HCT116 (cell line): Measurements from ENCODE around the gene PLP1. TPM values are rescaled to one million over a fixed set of nuclear protein-coding genes. Genes with fewer than 3 reads are reported as not detected.
"Not testable (repeated sequence)": the region's sequence is repeated elsewhere in the genome, so short reads cannot be mapped to it uniquely, and the experiment has no call there.

Experiments
- ATAC-seq: fragments of 200-7000 bp; cut with Tn5 transposase; 2 replicates; pipeline ENCODE4 v1.9.1; 2020; ENCODE audit warnings: mild to moderate bottlenecking, moderate library complexity
- BruUV-seq: library from RNA; stranded (reverse); fragments of 400-500 nt; replicated peaks from 2 replicates; lab custom pipeline; 2021; lab: Mats Ljungman, UMichigan
- CTCF ChIA-PET: fragments of 300-600 bp; sonication (Branson Sonifier 250); formaldehyde crosslinking; loops from one replicate; lab custom pipeline; 2021; ENCODE audit warnings: antibody characterized with exemption; lab: Charles Lee
- POLR2A ChIA-PET: fragments of 300-600, 350-600 bp; sonication (Branson Sonifier 250); formaldehyde crosslinking; loops from one replicate; lab custom pipeline; 2021; ENCODE audit warnings: antibody characterized with exemption; lab: Charles Lee
- RAD21 ChIA-PET, 2 experiments: fragments of 300-600 bp; sonication (Branson Sonifier 250); formaldehyde crosslinking; loops; one replicate each; lab custom pipeline; 2023; ENCODE audit warnings: low total read pairs in 2 of 2; ENCODE audit not compliant: uncharacterized antibody in 2 of 2, unreplicated experiment in 2 of 2, low non-redundant PET in 1 of 2; lab: Charles Lee
- DNase-seq: peaks from one replicate; pipeline ENCODE4 v3.0.0-alpha.2; 2010; ENCODE audit warnings: low read depth, low spot score
- H2AFZ ChIP-seq: fragments of 200-600 bp; shearing (Covaris generic), sonication (generic); 2 replicates; pipeline ENCODE4 v1.6.1; 2017; ENCODE audit warnings: low read depth, mixed run types, mixed read lengths, antibody characterized with exemption, low read length; ENCODE audit not compliant: poor library complexity, severe bottlenecking
- H3K27ac ChIP-seq: 2 replicates; pipeline ENCODE4 v1.5.1; 2012; ENCODE audit warnings: low read depth, low read length
- H3K27me3 ChIP-seq: fragments of 200-600 bp; sonication (generic); 2 replicates; pipeline ENCODE4 v1.6.1; 2016; ENCODE audit warnings: mixed run types, low read length, mixed read lengths; ENCODE audit not compliant: insufficient read depth
- H3K36me3 ChIP-seq, 2 experiments: fragments of 200-500 bp in 1 of 2; fragments of 200-600 bp in 1 of 2; sonication (Bioruptor generic) in 1 of 2; sonication (generic) in 1 of 2; 2 replicates each; pipeline versions ENCODE4 v1.5.1 to v1.6.1; 2014 to 2016; ENCODE audit warnings: low read length in 2 of 2, inconsistent platforms in 1 of 2, mixed read lengths in 1 of 2, mixed run types in 1 of 2; ENCODE audit not compliant: insufficient read depth in 2 of 2, control insufficient read depth in 1 of 2
- H3K4me1 ChIP-seq, 2 experiments: fragments of 200-600 bp in 1 of 2; sonication (generic) in 1 of 2; 2 replicates each; pipeline versions ENCODE4 v1.5.1 to v1.6.1; 2012 to 2017; ENCODE audit warnings: low read length in 2 of 2, inconsistent platforms in 1 of 2, mild to moderate bottlenecking in 1 of 2, mixed read lengths in 1 of 2, mixed run types in 1 of 2, moderate library complexity in 1 of 2; ENCODE audit not compliant: insufficient read depth in 2 of 2, control insufficient read depth in 1 of 2
- H3K4me2 ChIP-seq: fragments of 200-600 bp; sonication (generic); 2 replicates; pipeline ENCODE4 v1.6.1; 2017; ENCODE audit warnings: mixed run types, low read length, mixed read lengths
- H3K4me3 ChIP-seq, 2 experiments: fragments of 200-600 bp in 1 of 2; sonication (generic) in 1 of 2; replicated peaks in 1 of 2; 2 replicates each; pipeline ENCODE4 v1.5.1; 2011 to 2016; ENCODE audit warnings: low read length in 2 of 2, control low read depth in 1 of 2, low read depth in 1 of 2, mild to moderate bottlenecking in 1 of 2, mixed read lengths in 1 of 2, mixed run types in 1 of 2
- H3K79me2 ChIP-seq: fragments of 200-600 bp; sonication (generic); 2 replicates; pipeline ENCODE4 v1.6.1; 2017; ENCODE audit warnings: mild to moderate bottlenecking, mixed run types, low read length, moderate library complexity, mixed read lengths; ENCODE audit not compliant: insufficient read depth
- H3K9ac ChIP-seq: fragments of 200-600 bp; sonication (generic); 2 replicates; pipeline ENCODE4 v1.6.1; 2016; ENCODE audit warnings: low read length, mixed read lengths
- H3K9me2 ChIP-seq: fragments of 200-600 bp; sonication (generic), shearing (Covaris generic); 2 replicates; pipeline ENCODE4 v1.6.1; 2017; ENCODE audit warnings: mixed run types, mild to moderate bottlenecking, moderate library complexity; ENCODE audit not compliant: insufficient read depth
- H3K9me3 ChIP-seq, 2 experiments: fragments of 200-500 bp in 1 of 2; fragments of 200-600 bp in 1 of 2; sonication (Bioruptor generic) in 1 of 2; sonication (generic) in 1 of 2; 2 replicates each; pipeline ENCODE4 v1.6.1; 2014 to 2017; ENCODE audit warnings: low read length in 2 of 2, mixed read lengths in 2 of 2, inconsistent platforms in 1 of 2, low read depth in 1 of 2, mild to moderate bottlenecking in 1 of 2, mixed run types in 1 of 2, moderate library complexity in 1 of 2; ENCODE audit not compliant: control insufficient read depth in 1 of 2, insufficient read depth in 1 of 2
- H4K20me1 ChIP-seq: fragments of 200-600 bp; sonication (generic), shearing (Covaris generic); 2 replicates; pipeline ENCODE4 v1.6.1; 2017; ENCODE audit warnings: mixed run types, mild to moderate bottlenecking, moderate library complexity; ENCODE audit not compliant: insufficient read depth
- EGR1 ChIP-seq: IDR thresholded peaks from 2 replicates; pipeline ENCODE4 v1.6.1; 2012; ENCODE audit warnings: low read depth
- EZH2phosphoT487 ChIP-seq: fragments of 200-600 bp; IDR thresholded peaks from 2 replicates; pipeline ENCODE4 v1.6.1; 2018; ENCODE audit warnings: antibody characterized with exemption, borderline replicate concordance
- MAX ChIP-seq: IDR thresholded peaks from 2 replicates; pipeline ENCODE4 v1.6.1; 2012
- RAD21 ChIP-seq: IDR thresholded peaks from 2 replicates; pipeline ENCODE4 v1.6.1; 2012; ENCODE audit warnings: low read depth, mild to moderate bottlenecking
- SP1 ChIP-seq: IDR thresholded peaks from 2 replicates; pipeline ENCODE4 v1.6.1; 2012; ENCODE audit warnings: low read depth
- SRF ChIP-seq: IDR thresholded peaks from 2 replicates; pipeline ENCODE4 v1.6.1; 2012; ENCODE audit warnings: low read depth
- ZBTB33 ChIP-seq: IDR thresholded peaks from 2 replicates; pipeline ENCODE4 v1.6.1; 2011; ENCODE audit warnings: mild to moderate bottlenecking, low read length, moderate library complexity; ENCODE audit not compliant: insufficient replicate concordance; ENCODE audit errors: extremely low read depth
- ZNF274 ChIP-seq: fragments of 200-500 bp; sonication (Bioruptor generic); IDR thresholded peaks from 2 replicates; pipeline ENCODE4 v1.6.1; 2014; ENCODE audit warnings: mild to moderate bottlenecking, low read depth, low read length, inconsistent platforms
- intact Hi-C: fragments of 100-400 bp; cut with micrococcal nuclease; formaldehyde crosslinking; loops from 2 replicates; pipeline ENCODE4 v1.10.0; 2022
- total RNA-seq: library from RNA; stranded (reverse); gene quantifications from one replicate; pipeline ENCODE4 v1.2.1, GENCODE V29; 2021; ENCODE audit not compliant: unreplicated experiment

The PLP1 gene
- total RNA-seq, 1 experiment from 2014 or later, result not detected

GRCh38 chrX:103820802-103821201 lies 44.2 kb downstream of the PLP1 start:
- H3K27ac ChIP-seq, BruUV-seq, H3K4me1 ChIP-seq, intact Hi-C loops, H2AFZ ChIP-seq, H3K9me2 ChIP-seq, ATAC-seq, CTCF ChIA-PET, DNase-seq, H3K4me2 ChIP-seq, H3K4me3 ChIP-seq, POLR2A ChIA-PET, H4K20me1 ChIP-seq, H3K36me3 ChIP-seq, H3K79me2 ChIP-seq, H3K27me3 ChIP-seq, H3K9me3 ChIP-seq, RAD21 ChIA-PET, H3K9ac ChIP-seq: not testable (repeated sequence)

DNA sequence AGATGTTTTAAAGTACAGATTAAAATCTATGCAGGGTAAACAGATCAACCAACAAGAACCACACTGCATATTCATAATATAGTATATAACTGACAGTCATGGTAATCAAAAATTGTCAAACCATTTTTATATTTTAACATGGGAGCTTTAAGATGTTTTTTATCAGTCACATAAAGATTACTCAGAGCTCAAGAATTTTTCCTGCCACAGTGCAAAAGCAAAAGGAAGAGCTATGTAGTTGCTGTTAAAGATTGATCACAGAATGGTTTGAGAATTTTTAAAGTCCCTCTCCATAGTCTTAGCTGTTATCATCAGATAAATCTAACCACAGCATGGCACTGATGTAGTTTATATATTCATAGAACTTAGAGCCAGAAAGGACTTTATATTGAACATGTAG lies 47.0 kb downstream of the PLP1 start:
- no peak for ATAC-seq
- no peak overlapping the region for H3K27ac ChIP-seq
- DNase-seq, result no peak
- RAD21 ChIA-PET, result no interaction called here
- BruUV-seq, result no TSS peak
- H3K9ac ChIP-seq, result no peak overlapping the region
- H3K4me2 ChIP-seq, result no peak overlapping the region
- no peaks in the 10 kb centered on the region for H3K27me3 ChIP-seq
- no peaks in the 10 kb centered on the region for H3K36me3 ChIP-seq
- CTCF ChIA-PET, result no interaction called here
- intact Hi-C loops, result no loop called here
- no peak overlapping the region for H2AFZ ChIP-seq
- no peaks in the 10 kb centered on the region for H3K9me3 ChIP-seq
- H3K4me1 ChIP-seq, result no peaks in the 10 kb centered on the region
- no peaks in the 10 kb centered on the region for H3K9me2 ChIP-seq
- no peaks in the 10 kb centered on the region for H4K20me1 ChIP-seq
- no peak overlapping the region for H3K4me3 ChIP-seq
- H3K79me2 ChIP-seq, result no peaks in the 10 kb centered on the region
- POLR2A ChIA-PET, result no interaction called here
- no peak for TF ChIP-seq RAD21
- no peak for TF ChIP-seq MAX
- no peak for TF ChIP-seq EGR1
- no peak for TF ChIP-seq EZH2phosphoT487
- no peak for TF ChIP-seq SRF
- TF ChIP-seq ZBTB33, result no peak
- TF ChIP-seq SP1, result no peak
- TF ChIP-seq ZNF274, result no peak
